HG03558 (cell line): ENCODE measurements around the gene DYSF.

ENCODE experiments used
- ATAC-seq: cut with Tn5 transposase; IDR thresholded peaks from one replicate; pipeline ENCODE4 v1.9.1; 2021; ENCODE audit warnings: moderate number of reproducible peaks; ENCODE audit not compliant: unreplicated experiment; ENCODE audit errors: extremely low read depth

The DYSF gene

GRCh38 chr2:71609441-71609840 lies 156.1 kb downstream of the DYSF start:
- ATAC-seq = no peak

DNA sequence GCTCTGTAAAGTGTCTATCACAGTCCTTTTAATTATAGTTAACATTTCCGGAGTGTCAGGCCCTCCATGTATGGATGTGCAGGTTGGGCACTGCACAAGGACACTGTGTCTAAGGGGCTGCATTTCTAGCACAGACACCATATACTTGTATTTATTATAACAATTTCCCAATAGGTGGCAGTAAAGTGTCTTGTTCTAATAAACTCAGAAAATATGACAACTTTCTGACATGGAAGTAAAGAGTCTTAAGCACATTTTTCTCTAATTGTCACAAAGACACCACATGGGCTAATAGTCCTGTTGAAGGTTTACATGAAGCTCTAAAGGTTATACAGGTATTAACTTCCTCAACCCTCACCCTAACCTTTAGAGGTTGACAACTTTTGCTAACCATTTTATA lies 156.6 kb downstream of the DYSF start:
- ATAC-seq = no peak

GRCh38 chr2:71610671-71611070 lies 157.3 kb downstream of the DYSF start:
- ATAC-seq = no peak

GRCh38 chr2:71611247-71611646 lies 157.9 kb downstream of the DYSF start:
- no peak for ATAC-seq

DNA sequence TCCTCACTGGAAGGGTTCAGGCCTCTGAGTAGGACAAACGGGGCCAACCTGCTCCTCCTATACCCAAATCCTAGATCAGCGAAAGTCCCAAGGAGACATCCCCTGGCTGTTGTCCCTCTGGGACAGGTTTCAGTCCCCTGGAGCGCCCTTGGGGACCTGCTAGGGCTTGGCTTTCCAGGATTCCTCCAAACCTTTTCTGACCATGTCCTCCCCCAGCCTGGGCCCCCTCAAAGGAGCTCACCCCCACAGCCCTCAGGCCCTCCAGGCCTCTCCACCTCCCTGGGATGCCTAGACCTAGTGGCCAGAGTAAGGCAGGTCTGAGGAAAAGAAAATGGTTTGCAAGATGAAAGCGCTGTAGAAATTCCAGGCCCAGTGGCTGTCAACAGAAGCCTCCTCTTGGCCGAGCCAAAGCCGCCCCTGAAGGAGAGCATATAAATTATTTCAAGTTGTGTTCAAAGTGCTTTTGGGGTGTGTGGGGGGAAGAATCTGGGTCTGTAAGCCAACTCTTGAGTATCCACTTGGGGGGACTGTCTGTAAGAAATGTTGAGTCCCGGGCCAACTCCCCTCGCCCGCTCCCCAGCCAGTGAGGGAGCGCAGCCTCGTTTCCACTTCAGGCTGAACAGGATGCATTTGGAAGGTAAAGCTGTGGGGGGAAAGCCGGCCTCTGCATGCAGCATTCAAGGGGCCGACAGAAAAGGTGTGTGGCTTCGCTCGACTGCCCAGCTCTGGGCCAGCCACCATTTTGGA lies 158.6 kb downstream of the DYSF start:
- ATAC-seq = no peak

DNA sequence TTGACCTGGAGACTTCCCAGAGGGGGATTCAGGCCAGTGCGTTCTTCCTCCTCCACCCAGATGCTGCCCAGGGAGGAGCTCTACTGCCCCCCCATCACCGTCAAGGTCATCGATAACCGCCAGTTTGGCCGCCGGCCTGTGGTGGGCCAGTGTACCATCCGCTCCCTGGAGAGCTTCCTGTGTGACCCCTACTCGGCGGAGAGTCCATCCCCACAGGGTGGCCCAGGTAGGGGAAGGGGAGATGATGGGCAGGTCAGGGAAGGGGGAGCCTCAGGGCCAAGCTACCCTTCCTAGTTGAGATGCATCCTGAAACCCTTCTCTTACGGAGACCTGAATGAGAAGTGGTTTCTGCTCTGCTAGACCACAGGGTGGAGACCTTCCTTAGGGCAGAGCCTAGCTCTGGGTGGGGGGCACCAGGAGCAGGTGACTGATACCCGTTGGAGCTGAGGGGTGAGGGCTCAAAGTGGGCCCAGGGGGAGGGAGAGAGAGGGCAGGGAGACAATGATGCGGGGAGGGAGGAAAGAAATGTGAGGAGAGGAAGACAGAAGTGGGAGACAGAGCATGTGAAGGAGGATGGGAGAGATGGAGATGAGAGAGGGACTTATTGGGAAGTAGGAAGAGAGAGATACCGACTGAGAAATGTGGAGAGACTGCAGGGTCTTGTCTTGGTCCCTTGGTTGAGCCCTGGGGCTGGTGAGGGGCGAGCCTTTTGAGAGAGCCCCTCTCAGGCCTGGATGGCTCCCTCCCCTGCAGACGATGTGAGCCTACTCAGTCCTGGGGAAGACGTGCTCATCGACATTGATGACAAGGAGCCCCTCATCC lies 159.4 kb downstream of the DYSF start:
- no peak for ATAC-seq

GRCh38 chr2:71613403-71613952 lies 160.1 kb downstream of the DYSF start:
- no peak for ATAC-seq

- no peak for ATAC-seq
Measured at GRCh38 chr2:71613953-71614925, 160.9 kb downstream of the DYSF start.

- no peak for ATAC-seq
Measured at GRCh38 chr2:71614976-71615766, 161.8 kb downstream of the DYSF start.

- ATAC-seq = no peak
Measured at GRCh38 chr2:71615767-71616730, 162.7 kb downstream of the DYSF start.

- no peak for ATAC-seq
Measured at GRCh38 chr2:71617266-71617665, 163.9 kb downstream of the DYSF start.

DNA sequence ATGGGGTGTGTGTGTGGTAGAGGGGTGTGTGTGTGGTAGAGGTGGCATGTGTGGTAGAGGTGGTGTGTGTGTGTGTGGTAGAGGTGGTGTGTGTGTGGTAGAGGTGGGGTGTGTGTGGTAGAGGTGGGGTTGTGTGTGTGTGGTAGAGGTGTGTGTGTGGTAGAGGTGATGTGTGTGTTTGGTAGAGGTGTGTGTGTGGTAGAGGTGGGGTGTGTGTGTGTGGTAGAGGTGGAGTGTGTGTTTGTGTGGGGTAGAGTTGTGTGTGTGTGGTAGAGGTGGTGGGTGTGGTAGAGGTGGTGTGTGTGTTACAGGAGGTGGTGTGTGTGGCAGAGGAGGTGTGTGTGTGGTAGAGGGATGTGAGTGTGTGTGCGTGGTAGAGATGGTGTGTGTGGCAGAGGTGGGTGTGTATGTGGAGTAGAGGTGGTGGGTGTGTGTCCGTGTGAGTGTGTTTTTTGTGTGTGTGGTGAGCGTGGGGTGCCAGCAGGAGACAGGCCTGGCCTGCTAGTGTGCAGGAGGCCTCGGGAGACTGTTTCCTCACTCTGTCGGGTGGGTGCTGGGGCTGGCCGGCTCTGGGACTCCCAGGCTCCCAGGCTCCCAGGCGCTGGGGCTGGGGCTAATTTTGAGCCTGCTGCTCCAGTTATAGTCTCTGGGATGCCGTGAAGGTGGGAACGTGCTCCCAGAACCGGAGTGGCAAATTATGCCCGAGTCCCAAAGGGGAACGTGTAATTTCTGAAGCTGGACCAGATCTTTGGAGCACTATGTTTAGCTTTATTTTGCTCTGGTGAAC lies 165.2 kb downstream of the DYSF start:
- ATAC-seq = no peak

- no peak for ATAC-seq
Measured at GRCh38 chr2:71619230-71619741, 165.9 kb downstream of the DYSF start.

- ATAC-seq = no peak
Measured at GRCh38 chr2:71620116-71620515, 166.8 kb downstream of the DYSF start.

- no peak for ATAC-seq
Measured at GRCh38 chr2:71620851-71621251, 167.5 kb downstream of the DYSF start.

GRCh38 chr2:71629273-71629672 lies 175.9 kb downstream of the DYSF start:
- ATAC-seq = no peak

DNA sequence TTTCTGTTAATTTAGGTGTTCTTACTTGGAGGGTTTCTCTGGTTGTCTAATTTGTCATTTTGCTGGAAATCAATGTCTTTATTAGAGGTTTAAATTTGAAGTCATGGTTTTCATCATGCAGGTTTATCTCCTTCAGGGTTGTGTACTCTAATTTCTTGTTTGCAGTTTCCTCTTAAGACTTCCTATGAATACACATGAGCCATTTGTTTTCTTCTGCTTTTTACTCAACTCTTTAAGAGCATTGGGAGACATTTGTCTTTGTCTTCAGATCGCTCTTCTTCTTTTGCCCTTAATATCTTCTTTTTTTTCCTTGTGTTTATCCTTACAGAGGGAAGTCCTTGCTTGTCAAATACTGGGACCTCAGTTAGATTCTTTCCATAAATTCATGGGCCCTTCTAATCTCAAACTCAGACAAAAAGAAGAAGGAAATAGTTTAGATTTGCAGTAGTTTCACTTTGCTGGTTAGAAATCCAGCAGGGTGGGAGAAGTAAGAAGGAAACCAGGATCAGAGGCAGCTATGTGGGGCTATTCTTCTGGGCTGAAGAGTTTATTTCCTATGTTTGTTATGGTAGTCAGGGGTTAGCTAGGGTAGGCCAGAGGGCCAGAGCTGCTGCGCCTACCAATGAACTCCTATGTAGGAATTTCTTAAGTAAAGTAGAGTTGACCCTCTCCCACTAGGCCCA lies 176.6 kb downstream of the DYSF start:
- no peak for ATAC-seq
